Prostate gland (tissue), 2 donors: ENCODE results near the gene NSG2.

Source experiments
- CTCF ChIP-seq, 4 experiments: fragments of 200-600 bp in 2 of 4; fragments of 450-650 bp in 2 of 4; sonication (generic) in 2 of 4; IDR thresholded peaks; 1 replicate in 3 of 4; 2 replicates in 1 of 4; pipeline ENCODE4 v1.5.1; 2016 to 2019; ENCODE audit warnings: antibody characterized with exemption in 4 of 4, mild to moderate bottlenecking in 2 of 4, moderate library complexity in 2 of 4
- POLR2A ChIP-seq: fragments of 450-650 bp; IDR thresholded peaks from one replicate; pipeline ENCODE4 v1.6.1; 2016; ENCODE audit warnings: antibody characterized with exemption, mild to moderate bottlenecking
- POLR2AphosphoS5 ChIP-seq: sonication (generic); formaldehyde crosslinking; IDR thresholded peaks from one replicate; pipeline ENCODE4 v1.6.1; 2017; ENCODE audit warnings: antibody characterized with exemption

- no peak for TF ChIP-seq CTCF (IDR thresholded peaks at IDR 0.05)
- no peak for TF ChIP-seq POLR2AphosphoS5
- TF ChIP-seq POLR2A: no peak
Observed at GRCh38 chr5:174074369-174074768, 28.9 kb downstream of the NSG2 start.
